Measurements from ENCODE around the gene YJEFN3.

Gene YJEFN3

DNA sequence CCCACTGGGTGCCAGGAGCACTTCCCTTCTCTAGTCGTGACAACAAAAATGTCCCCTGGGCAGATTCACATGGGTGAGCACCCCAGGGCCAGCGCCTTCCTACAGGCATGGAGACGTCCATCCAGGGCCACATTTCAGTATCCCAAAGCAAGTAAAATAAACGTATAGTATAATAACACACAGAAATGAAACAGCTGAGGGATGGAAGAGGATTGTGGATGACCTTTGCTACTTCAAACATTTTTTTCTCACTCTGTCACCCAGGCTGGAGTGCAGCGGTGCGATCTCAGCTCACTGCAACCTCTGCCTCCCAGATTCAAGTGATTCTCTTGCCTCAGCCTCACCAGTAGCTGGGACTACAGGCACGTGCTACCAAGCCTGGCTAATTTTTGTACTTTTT, 37.6 kb downstream of the YJEFN3 start:
- no peak for TF ChIP-seq EZH2phosphoT487 (IDR thresholded peaks at IDR 0.05; ENCODE audit: borderline replicate concordance, low read length)
- no peak for TF ChIP-seq CTCF (IDR thresholded peaks at IDR 0.05; ENCODE audit: low read depth, low read length, poor library complexity, severe bottlenecking)
- Histone ChIP-seq H4K20me1 (ENCODE audit: control insufficient read depth, insufficient read depth, low read depth, low read length) (no peaks in the 10 kb centered on the region), H3K4me2 (ENCODE audit: low read length) (no peak overlapping the region), H3K79me2 (ENCODE audit: control insufficient read depth, low read length) (no peaks in the 10 kb centered on the region), H3K27me3 (ENCODE audit: control insufficient read depth, low read length) (no peaks in the 10 kb centered on the region), H3K9me3 (ENCODE audit: control insufficient read depth, insufficient read depth, low read length) (no peaks in the 10 kb centered on the region), H3F3A (ENCODE audit: control insufficient read depth, insufficient read depth) (no peaks in the 10 kb centered on the region), H3K9me2 (replicated peaks; ENCODE audit: control insufficient read depth, low read length) (no peaks in the 10 kb centered on the region), H3K36me3 (ENCODE audit: control insufficient read depth, low read length) (no peaks in the 10 kb centered on the region; the same call in 1 of the 2 replicates), H3K4me1 (ENCODE audit: control insufficient read depth, low read length) (no peaks in the 10 kb centered on the region), H3K27ac (ENCODE audit: low read depth, low read length) (no peak overlapping the region), H3K4me3 (ENCODE audit: low read length) (no peak overlapping the region)

DNA sequence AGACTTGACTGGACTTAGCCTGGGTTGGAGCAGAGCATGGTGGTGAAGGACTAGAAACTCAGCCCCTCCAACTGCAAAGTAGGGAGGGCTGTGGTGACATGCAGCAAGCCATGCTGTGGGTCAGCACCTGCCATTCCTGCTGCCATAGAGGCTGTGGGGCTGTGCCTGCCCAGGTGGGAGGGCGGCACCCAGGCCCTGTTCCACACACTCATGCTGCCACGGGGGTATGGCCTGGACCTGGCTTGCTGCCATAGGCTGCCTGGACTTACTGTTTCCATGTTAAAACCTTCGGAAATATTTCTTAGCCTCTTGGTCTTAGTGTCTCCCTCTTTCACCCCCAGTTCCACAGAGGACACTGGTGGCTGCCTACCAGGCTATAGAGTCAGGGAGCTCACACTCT, 38.7 kb downstream of the YJEFN3 start:
- Histone ChIP-seq H3K4me1 (ENCODE audit: control insufficient read depth, low read length) (no peaks in the 10 kb centered on the region), H3K27me3 (ENCODE audit: control insufficient read depth, low read length) (no peaks in the 10 kb centered on the region), H3K4me3 (ENCODE audit: low read length) (no peak overlapping the region), H3K9me2 (replicated peaks; ENCODE audit: control insufficient read depth, low read length) (no peaks in the 10 kb centered on the region), H3K79me2 (ENCODE audit: control insufficient read depth, low read length) (no peaks in the 10 kb centered on the region), H3K9me3 (ENCODE audit: control insufficient read depth, insufficient read depth, low read length) (no peaks in the 10 kb centered on the region), H3K27ac (ENCODE audit: low read depth, low read length) (no peak overlapping the region), H3K4me2 (ENCODE audit: low read length) (no peak overlapping the region), H4K20me1 (ENCODE audit: control insufficient read depth, insufficient read depth, low read depth, low read length) (no peaks in the 10 kb centered on the region), H3K36me3 (ENCODE audit: control insufficient read depth, low read length) (no peaks in the 10 kb centered on the region; the same call in 1 of the 2 replicates), H3F3A (ENCODE audit: control insufficient read depth, insufficient read depth) (no peaks in the 10 kb centered on the region)
- TF ChIP-seq EZH2phosphoT487 (IDR thresholded peaks at IDR 0.05; ENCODE audit: borderline replicate concordance, low read length) (no peak), CTCF (IDR thresholded peaks at IDR 0.05; ENCODE audit: low read depth, low read length, poor library complexity, severe bottlenecking) (no peak)

GRCh38 chr19:19568802-19569756, 40.4 kb downstream of the YJEFN3 start:
- no peaks in the 10 kb centered on the region for H4K20me1 ChIP-seq (ENCODE audit: control insufficient read depth, insufficient read depth, low read depth, low read length)
- H3K27ac ChIP-seq (ENCODE audit: low read depth, low read length) = no peak overlapping the region
- no peaks in the 10 kb centered on the region for H3K79me2 ChIP-seq (ENCODE audit: control insufficient read depth, low read length)
- H3K4me3 ChIP-seq (ENCODE audit: low read length) = no peak overlapping the region
- no peaks in the 10 kb centered on the region; the same call in 1 of the 2 replicates for H3K36me3 ChIP-seq (ENCODE audit: control insufficient read depth, low read length)
- H3K4me2 ChIP-seq (ENCODE audit: low read length) = no peak overlapping the region
- H3K9me3 ChIP-seq (ENCODE audit: control insufficient read depth, insufficient read depth, low read length) = no peaks in the 10 kb centered on the region
- no peaks in the 10 kb centered on the region for H3F3A ChIP-seq (ENCODE audit: control insufficient read depth, insufficient read depth)
- no peaks in the 10 kb centered on the region for H3K4me1 ChIP-seq (ENCODE audit: control insufficient read depth, low read length)
- no peak for TF ChIP-seq CTCF (IDR thresholded peaks at IDR 0.05; ENCODE audit: low read depth, low read length, poor library complexity, severe bottlenecking)
- TF ChIP-seq EZH2phosphoT487 (IDR thresholded peaks at IDR 0.05; ENCODE audit: borderline replicate concordance, low read length) = no peak
- no peaks in the 10 kb centered on the region for H3K9me2 ChIP-seq (replicated peaks; ENCODE audit: control insufficient read depth, low read length)
- H3K27me3 ChIP-seq (ENCODE audit: control insufficient read depth, low read length) = no peaks in the 10 kb centered on the region
